Measurements from ENCODE around the gene OLR1. TPM values are rescaled to one million over a fixed set of nuclear protein-coding genes. Genes with fewer than 3 reads are reported as not detected.

The OLR1 gene
- total and polyA plus RNA-seq, 2 of the 4 experiments (the other 2 are of a cell fraction): 3.2 to 4.1 TPM

DNA sequence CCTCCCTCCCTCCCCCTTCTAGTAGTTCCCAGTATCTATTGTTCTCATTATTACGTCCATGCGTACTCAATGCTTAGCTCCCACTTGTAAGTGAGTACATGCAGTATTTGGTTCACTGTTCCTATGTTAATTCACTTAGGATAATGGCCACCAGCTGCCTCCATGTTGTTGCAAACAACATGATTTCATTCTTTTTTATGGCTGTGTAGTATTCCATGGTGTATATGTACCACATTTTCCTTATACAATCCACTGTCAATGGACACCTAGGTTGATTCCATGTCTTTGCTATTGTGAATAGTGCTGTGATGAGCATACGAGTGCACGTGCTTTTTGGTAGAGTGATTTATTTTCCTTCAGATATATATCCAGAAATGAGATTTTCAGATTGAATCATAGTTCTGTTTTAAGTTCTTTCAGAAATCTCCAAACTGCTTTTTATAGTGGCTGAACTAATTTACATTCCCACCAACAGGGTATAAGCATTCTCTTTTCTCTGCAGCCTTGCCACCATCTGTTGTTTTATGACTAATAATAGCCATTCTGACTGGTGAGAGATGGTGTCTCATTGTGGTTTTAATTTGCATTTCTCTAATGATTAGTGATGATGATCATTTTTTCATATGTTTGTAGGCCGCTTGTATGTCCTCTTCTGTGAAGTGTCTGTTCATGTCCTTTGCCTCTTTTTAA lies 24.1 kb downstream of the OLR1 start:
- Histone ChIP-seq H2BK5ac (ENCODE audit: low read depth, low read length, poor library complexity, severe bottlenecking) (no peak overlapping the region), H3K18ac (ENCODE audit: low read depth, low read length) (no peak overlapping the region), H2AK9ac (replicated peaks; ENCODE audit: low read depth, low read length, poor library complexity) (no peak overlapping the region), H2BK15ac (ENCODE audit: low read depth, low read length) (no peak overlapping the region), H2AK5ac (ENCODE audit: low read depth, low read length) (no peak overlapping the region), H3K4ac (ENCODE audit: low read depth, low read length) (no peak overlapping the region), H3K79me1 (ENCODE audit: low read depth in 1 of 2, low read length in 2 of 2) (no peaks in the 10 kb centered on the region), H2AFZ (replicated peaks; ENCODE audit: low read length, poor library complexity) (no peak overlapping the region), H3K23ac (ENCODE audit: low read depth, low read length) (no peak overlapping the region), H3K27me3 (ENCODE audit: control insufficient read depth, insufficient read depth, low read length) (no peaks in the 10 kb centered on the region), H2BK20ac (ENCODE audit: low read depth, low read length) (no peak overlapping the region), H4K5ac (ENCODE audit: low read depth, low read length) (no peak overlapping the region), H3K9me1 (ENCODE audit: insufficient read depth, low read length) (0 out of 2 replicates have a peak, but pooled peaks cover 2% of the 10 kb centered on the region), H3K14ac (replicated peaks; ENCODE audit: low read depth, low read length) (no peak overlapping the region), H3K4me3 (ENCODE audit: insufficient read depth, low read depth, low read length) (no peak overlapping the region), H4K8ac (ENCODE audit: low read depth in 2 of 2, low read length in 2 of 2) (no peak overlapping the region), H3K27ac (ENCODE audit: insufficient read depth, low read length) (no peak overlapping the region), H3K56ac (ENCODE audit: extremely low read depth, insufficient read depth, low read length) (no peak overlapping the region), H2BK120ac (ENCODE audit: low read depth, low read length) (no peak overlapping the region), H3K4me2 (ENCODE audit: low read depth, low read length) (no peak overlapping the region), H4K20me1 (ENCODE audit: insufficient read depth, low read length) (no peaks in the 10 kb centered on the region), H3K4me1 (ENCODE audit: control insufficient read depth, insufficient read depth, low read length) (peaks cover 2% of the 10 kb centered on the region; the same call in 1 of the 2 replicates), H3K36me3 (ENCODE audit: control insufficient read depth, insufficient read depth, low read length) (no peaks in the 10 kb centered on the region), H3K9ac (ENCODE audit: low read depth, low read length) (no peak overlapping the region), H4K91ac (ENCODE audit: insufficient read depth, low read depth, low read length) (no peak overlapping the region), H3K9me3 (ENCODE audit: control insufficient read depth, insufficient read depth, low read length) (no peaks in the 10 kb centered on the region)
- ChIA-PET CTCF (interaction anchor here (0.7 kb wide), 1 partner anchor 323 kb away, joined by 5 read pairs; no protein-coding TSS in a partner anchor), POLR2A (ENCODE audit: unreplicated experiment) (no interaction called here)
- DNase-seq (no peak), ATAC-seq (ENCODE audit: low read depth) (no peak)
- intact Hi-C loops (cut with micrococcal nuclease) (no loop called here), dilution Hi-C loops (cut with HindIII; ENCODE audit: low sequenced_read_pairs, unreplicated experiment) (no loop called here), in situ Hi-C loops (cut with MboI; ENCODE audit: low sequenced_read_pairs) (no loop called here)
- no peak for TF ChIP-seq BHLHE40 (IDR thresholded peaks at IDR 0.05; ENCODE audit: low read depth, low read length)
- no peak for TF ChIP-seq SMC3 (IDR thresholded peaks at IDR 0.05; ENCODE audit: low read depth, low read length)
- no peak for TF ChIP-seq MAFK (IDR thresholded peaks at IDR 0.05; ENCODE audit: low read depth, low read length)
- no peak for TF ChIP-seq RCOR1 (IDR thresholded peaks at IDR 0.05; ENCODE audit: insufficient replicate concordance, low read length)
- TF ChIP-seq RAD21 (IDR thresholded peaks at IDR 0.05; ENCODE audit: low read length): no peak
- no peak for TF ChIP-seq CEBPB (IDR thresholded peaks at IDR 0.05; ENCODE audit: low read depth, low read length)
- no peak for TF ChIP-seq ELK1 (IDR thresholded peaks at IDR 0.05; ENCODE audit: borderline replicate concordance, low read depth, low read length)
- no peak for TF ChIP-seq NFE2L2 (IDR thresholded peaks at IDR 0.05; ENCODE audit: low read depth, low read length)
- no peak for TF ChIP-seq MXI1 (IDR thresholded peaks at IDR 0.05; ENCODE audit: borderline replicate concordance, low read depth, low read length)
- no peak for TF ChIP-seq RFX5 (IDR thresholded peaks at IDR 0.05; ENCODE audit: low read depth, low read length)
- no peak for TF ChIP-seq USF2 (IDR thresholded peaks at IDR 0.05; ENCODE audit: low read depth, low read length)
- no TSS peak for BruUV-seq (replicated peaks)
- no CpG with 5 or more reads among the region's 5 CpGs for WGBS, 2 experiments (ENCODE audit: extremely low coverage in 2 of 2, insufficient read length in 1 of 2)

Measured in IMR-90 (cell line).